ENCODE results near the gene STARD3NL. TPM values are rescaled to one million over a fixed set of nuclear protein-coding genes. Genes with fewer than 3 reads are reported as not detected.
"Not testable (repeated sequence)": the region's sequence is repeated elsewhere in the genome, so short reads cannot be mapped to it uniquely, and the experiment has no call there.

STARD3NL gene
- total and polyA plus RNA-seq, 2 experiments from 2014 or later = 55.1 to 55.3 TPM

DNA sequence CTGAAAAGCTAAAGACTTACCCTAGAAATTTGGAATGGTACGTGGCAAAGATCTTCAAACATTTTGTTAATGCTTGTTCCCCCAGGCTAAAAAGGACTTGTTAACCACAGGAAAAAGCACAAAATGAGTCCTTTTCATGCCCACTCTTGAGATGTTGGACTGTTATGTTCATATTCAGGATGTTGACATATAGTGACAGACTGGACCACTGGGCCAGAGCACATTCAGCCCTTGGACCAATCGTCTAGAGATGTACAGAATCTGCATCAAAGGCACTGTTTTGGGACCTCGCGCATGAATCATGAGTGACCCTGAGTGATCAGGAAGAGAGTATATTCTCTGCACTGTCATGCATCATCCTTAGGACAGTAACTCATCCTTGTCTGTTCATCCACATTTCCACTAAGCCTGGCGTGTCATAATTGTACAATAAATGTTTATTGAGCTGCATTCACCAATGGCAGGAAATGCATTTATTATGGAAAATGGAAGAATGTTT, 70.1 kb downstream of the STARD3NL start (continued):
- TF ChIP-seq, protein P1, sequence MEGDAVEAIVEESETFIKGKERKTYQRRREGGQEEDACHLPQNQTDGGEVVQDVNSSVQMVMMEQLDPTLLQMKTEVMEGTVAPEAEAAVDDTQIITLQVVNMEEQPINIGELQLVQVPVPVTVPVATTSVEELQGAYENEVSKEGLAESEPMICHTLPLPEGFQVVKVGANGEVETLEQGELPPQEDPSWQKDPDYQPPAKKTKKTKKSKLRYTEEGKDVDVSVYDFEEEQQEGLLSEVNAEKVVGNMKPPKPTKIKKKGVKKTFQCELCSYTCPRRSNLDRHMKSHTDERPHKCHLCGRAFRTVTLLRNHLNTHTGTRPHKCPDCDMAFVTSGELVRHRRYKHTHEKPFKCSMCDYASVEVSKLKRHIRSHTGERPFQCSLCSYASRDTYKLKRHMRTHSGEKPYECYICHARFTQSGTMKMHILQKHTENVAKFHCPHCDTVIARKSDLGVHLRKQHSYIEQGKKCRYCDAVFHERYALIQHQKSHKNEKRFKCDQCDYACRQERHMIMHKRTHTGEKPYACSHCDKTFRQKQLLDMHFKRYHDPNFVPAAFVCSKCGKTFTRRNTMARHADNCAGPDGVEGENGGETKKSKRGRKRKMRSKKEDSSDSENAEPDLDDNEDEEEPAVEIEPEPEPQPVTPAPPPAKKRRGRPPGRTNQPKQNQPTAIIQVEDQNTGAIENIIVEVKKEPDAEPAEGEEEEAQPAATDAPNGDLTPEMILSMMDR (conservative IDR thresholded peaks at IDR 0.05; ENCODE audit: low read depth in 2 of 2) = no peak
- no peak for TF ChIP-seq JUNB (IDR thresholded peaks at IDR 0.05; ENCODE audit: unreplicated experiment)
- TF ChIP-seq, protein P2, sequence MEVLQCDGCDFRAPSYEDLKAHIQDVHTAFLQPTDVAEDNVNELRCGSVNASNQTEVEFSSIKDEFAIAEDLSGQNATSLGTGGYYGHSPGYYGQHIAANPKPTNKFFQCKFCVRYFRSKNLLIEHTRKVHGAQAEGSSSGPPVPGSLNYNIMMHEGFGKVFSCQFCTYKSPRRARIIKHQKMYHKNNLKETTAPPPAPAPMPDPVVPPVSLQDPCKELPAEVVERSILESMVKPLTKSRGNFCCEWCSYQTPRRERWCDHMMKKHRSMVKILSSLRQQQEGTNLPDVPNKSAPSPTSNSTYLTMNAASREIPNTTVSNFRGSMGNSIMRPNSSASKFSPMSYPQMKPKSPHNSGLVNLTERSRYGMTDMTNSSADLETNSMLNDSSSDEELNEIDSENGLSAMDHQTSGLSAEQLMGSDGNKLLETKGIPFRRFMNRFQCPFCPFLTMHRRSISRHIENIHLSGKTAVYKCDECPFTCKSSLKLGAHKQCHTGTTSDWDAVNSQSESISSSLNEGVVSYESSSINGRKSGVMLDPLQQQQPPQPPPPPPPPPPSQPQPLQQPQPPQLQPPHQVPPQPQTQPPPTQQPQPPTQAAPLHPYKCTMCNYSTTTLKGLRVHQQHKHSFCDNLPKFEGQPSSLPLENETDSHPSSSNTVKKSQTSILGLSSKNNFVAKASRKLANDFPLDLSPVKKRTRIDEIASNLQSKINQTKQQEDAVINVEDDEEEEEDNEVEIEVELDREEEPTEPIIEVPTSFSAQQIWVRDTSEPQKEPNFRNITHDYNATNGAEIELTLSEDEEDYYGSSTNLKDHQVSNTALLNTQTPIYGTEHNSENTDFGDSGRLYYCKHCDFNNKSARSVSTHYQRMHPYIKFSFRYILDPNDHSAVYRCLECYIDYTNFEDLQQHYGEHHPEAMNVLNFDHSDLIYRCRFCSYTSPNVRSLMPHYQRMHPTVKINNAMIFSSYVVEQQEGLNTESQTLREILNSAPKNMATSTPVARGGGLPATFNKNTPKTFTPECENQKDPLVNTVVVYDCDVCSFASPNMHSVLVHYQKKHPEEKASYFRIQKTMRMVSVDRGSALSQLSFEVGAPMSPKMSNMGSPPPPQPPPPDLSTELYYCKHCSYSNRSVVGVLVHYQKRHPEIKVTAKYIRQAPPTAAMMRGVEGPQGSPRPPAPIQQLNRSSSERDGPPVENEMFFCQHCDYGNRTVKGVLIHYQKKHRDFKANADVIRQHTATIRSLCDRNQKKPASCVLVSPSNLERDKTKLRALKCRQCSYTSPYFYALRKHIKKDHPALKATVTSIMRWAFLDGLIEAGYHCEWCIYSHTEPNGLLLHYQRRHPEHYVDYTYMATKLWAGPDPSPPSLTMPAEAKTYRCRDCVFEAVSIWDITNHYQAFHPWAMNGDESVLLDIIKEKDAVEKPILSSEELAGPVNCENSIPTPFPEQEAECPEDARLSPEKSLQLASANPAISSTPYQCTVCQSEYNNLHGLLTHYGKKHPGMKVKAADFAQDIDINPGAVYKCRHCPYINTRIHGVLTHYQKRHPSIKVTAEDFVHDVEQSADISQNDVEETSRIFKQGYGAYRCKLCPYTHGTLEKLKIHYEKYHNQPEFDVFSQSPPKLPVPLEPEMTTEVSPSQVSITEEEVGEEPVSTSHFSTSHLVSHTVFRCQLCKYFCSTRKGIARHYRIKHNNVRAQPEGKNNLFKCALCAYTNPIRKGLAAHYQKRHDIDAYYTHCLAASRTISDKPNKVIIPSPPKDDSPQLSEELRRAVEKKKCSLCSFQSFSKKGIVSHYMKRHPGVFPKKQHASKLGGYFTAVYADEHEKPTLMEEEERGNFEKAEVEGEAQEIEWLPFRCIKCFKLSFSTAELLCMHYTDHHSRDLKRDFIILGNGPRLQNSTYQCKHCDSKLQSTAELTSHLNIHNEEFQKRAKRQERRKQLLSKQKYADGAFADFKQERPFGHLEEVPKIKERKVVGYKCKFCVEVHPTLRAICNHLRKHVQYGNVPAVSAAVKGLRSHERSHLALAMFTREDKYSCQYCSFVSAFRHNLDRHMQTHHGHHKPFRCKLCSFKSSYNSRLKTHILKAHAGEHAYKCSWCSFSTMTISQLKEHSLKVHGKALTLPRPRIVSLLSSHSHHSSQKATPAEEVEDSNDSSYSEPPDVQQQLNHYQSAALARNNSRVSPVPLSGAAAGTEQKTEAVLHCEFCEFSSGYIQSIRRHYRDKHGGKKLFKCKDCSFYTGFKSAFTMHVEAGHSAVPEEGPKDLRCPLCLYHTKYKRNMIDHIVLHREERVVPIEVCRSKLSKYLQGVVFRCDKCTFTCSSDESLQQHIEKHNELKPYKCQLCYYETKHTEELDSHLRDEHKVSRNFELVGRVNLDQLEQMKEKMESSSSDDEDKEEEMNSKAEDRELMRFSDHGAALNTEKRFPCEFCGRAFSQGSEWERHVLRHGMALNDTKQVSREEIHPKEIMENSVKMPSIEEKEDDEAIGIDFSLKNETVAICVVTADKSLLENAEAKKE (CRISPR knock-in tag; IDR thresholded peaks at IDR 0.05) = no peak
- no peak for TF ChIP-seq ZNF331 (CRISPR knock-in tag; IDR thresholded peaks at IDR 0.05; ENCODE audit: low read depth)
- no peak for TF ChIP-seq ZNF114 (CRISPR knock-in tag; IDR thresholded peaks at IDR 0.05)

DNA sequence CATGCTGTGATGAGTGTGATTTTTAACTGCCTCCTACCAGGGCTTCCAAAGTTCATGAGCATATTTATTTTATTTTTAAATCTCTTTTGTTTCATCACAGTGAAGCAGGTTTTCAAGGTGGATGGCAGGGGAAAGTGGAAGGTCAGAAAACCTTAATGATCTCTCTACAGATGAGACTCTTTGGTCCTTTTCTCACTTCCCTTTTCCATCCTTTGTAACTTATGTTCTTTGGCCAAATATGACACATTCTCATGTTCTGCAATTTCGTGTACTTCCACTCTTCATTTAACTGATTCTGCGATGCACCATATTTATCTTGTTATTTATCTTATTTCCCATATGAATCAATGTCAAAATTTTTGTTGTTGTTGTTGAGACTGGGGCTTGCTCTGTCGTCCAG, 71.8 kb downstream of the STARD3NL start:
- H2AFZ ChIP-seq; H3K27me3 ChIP-seq (ENCODE audit: insufficient read depth); ATAC-seq; H3K4me2 ChIP-seq; H3K4me1 ChIP-seq (ENCODE audit: insufficient read depth); H3K9me2 ChIP-seq (ENCODE audit: insufficient read depth); H3K27me3 Mint-ChIP-seq (ENCODE audit: insufficient read depth, low read depth, poor library complexity); H3K79me2 ChIP-seq (replicated peaks; ENCODE audit: insufficient read depth); H3K36me3 Mint-ChIP-seq (ENCODE audit: low read depth); H3K36me3 ChIP-seq (ENCODE audit: insufficient read depth); H3K27ac Mint-ChIP-seq; H3K4me1 Mint-ChIP-seq; H3F3A ChIP-seq (replicated peaks; ENCODE audit: low read depth); H4K20me1 ChIP-seq (replicated peaks; ENCODE audit: insufficient read depth); H3K4me3 ChIP-seq; DNase-seq (ENCODE audit: low spot score); H3K27ac ChIP-seq (ENCODE audit: low read depth); H3K4me3 Mint-ChIP-seq; H3K9me3 Mint-ChIP-seq: not testable (repeated sequence)
